ENCODE results near the gene WASF2. TPM values are rescaled to one million over a fixed set of nuclear protein-coding genes. Genes with fewer than 3 reads are reported as not detected.
A peak's percentile ranks its signal among the peaks of the same experiment; 100 is the strongest.

Gene WASF2
- total RNA-seq, 1 donor from 2014 or later: 183 TPM

- intact Hi-C loops (cut with DNase I): no loop called here
Observed at GRCh38 chr1:27523337-27524020, 33.5 kb upstream of the WASF2 start.

GRCh38 chr1:27522432-27523336, 32.7 kb upstream of the WASF2 start:
- intact Hi-C loops (cut with DNase I): no loop called here
- ATAC-seq (peak; percentile 18), DNase-seq (ENCODE audit: low spot score) (no peak)

More at GRCh38 chr1:27523337-27524020, 33.5 kb upstream of the WASF2 start:
- ATAC-seq (no peak), DNase-seq (ENCODE audit: low spot score) (no peak)

GRCh38 chr1:27521861-27522431, 32.0 kb upstream of the WASF2 start:
- ATAC-seq (no peak), DNase-seq (ENCODE audit: low spot score) (no peak)
- intact Hi-C loops (cut with DNase I): no loop called here

GRCh38 chr1:27521336-27521831, 31.4 kb upstream of the WASF2 start:
- intact Hi-C loops (cut with DNase I): no loop called here
- ATAC-seq (peak; percentile 3), DNase-seq (ENCODE audit: low spot score) (no peak)

GRCh38 chr1:27520651-27521050, 30.7 kb upstream of the WASF2 start:
- intact Hi-C loops (cut with DNase I): no loop called here
- ATAC-seq: peak; percentile 33
- DNase-seq (ENCODE audit: low spot score): no peak

- DNase-seq (ENCODE audit: low spot score): no peak
- intact Hi-C loops (cut with DNase I): no loop called here
Observed at GRCh38 chr1:27519331-27520258, 29.6 kb upstream of the WASF2 start.

GRCh38 chr1:27518808-27519207, 28.8 kb upstream of the WASF2 start:
- DNase-seq (ENCODE audit: low spot score) (no peak), ATAC-seq (no peak)
- intact Hi-C loops (cut with DNase I): no loop called here

More at GRCh38 chr1:27519331-27520258, 29.6 kb upstream of the WASF2 start:
- peak; percentile 34 for ATAC-seq

- DNase-seq (ENCODE audit: low spot score) (no peak), ATAC-seq (no peak)
- intact Hi-C loops (cut with DNase I): no loop called here
Observed at GRCh38 chr1:27517907-27518718, 28.1 kb upstream of the WASF2 start.

GRCh38 chr1:27517301-27517700, 27.3 kb upstream of the WASF2 start:
- no peak for DNase-seq (ENCODE audit: low spot score)
- no peak for ATAC-seq
- intact Hi-C loops (cut with DNase I): no loop called here

- ATAC-seq (no peak), DNase-seq (ENCODE audit: low spot score) (no peak)
- intact Hi-C loops (cut with DNase I): no loop called here
Observed at GRCh38 chr1:27515626-27516025, 25.7 kb upstream of the WASF2 start.

- DNase-seq (ENCODE audit: low spot score) (peak; percentile 80), ATAC-seq (peak; percentile 78)
- intact Hi-C loops (cut with DNase I): no loop called here
Observed at GRCh38 chr1:27513958-27514357, 24.0 kb upstream of the WASF2 start.

- intact Hi-C loops (cut with DNase I): no loop called here
- ATAC-seq: peak; percentile 27
- DNase-seq (ENCODE audit: low spot score): no peak
Observed at GRCh38 chr1:27513528-27513927, 23.6 kb upstream of the WASF2 start.

- no peak for DNase-seq (ENCODE audit: low spot score)
- intact Hi-C loops (cut with DNase I): no loop called here
- no peak for ATAC-seq
Observed at GRCh38 chr1:27509127-27510080, 19.4 kb upstream of the WASF2 start.

- intact Hi-C loops (cut with DNase I): no loop called here
- ATAC-seq (no peak), DNase-seq (ENCODE audit: low spot score) (no peak)
Observed at GRCh38 chr1:27507960-27508665, 18.1 kb upstream of the WASF2 start.

GRCh38 chr1:27506703-27507102, 16.7 kb upstream of the WASF2 start:
- DNase-seq (ENCODE audit: low spot score): no peak
- intact Hi-C loops (cut with DNase I): no loop called here
- ATAC-seq: no peak

GRCh38 chr1:27505420-27505680, 15.4 kb upstream of the WASF2 start:
- DNase-seq (ENCODE audit: low spot score) (no peak), ATAC-seq (no peak)
- intact Hi-C loops (cut with DNase I): no loop called here
